Renal pelvis (tissue), 4 donors: ENCODE results near the gene CHAF1B. TPM values are rescaled to one million over a fixed set of nuclear protein-coding genes. Genes with fewer than 3 reads are reported as not detected.
"Not testable (repeated sequence)": the region's sequence is repeated elsewhere in the genome, so short reads cannot be mapped to it uniquely, and the experiment has no call there.

Source experiments
- DNase-seq: peaks from one replicate; pipeline ENCODE4 v3.0.0-alpha.2; 2013
- polyA plus RNA-seq, 3 donors: library from polyadenylated mRNA; unstranded; fragments of 120-200 nt; gene quantifications; one replicate each; pipeline ENCODE4 v1.2.1, GENCODE V29; 2013; ENCODE audit not compliant: insufficient read length in 3 of 3

Gene CHAF1B
- polyA plus RNA-seq, 3 donors, result 8.9 to 9.8 (median 9.0) TPM

- not testable (repeated sequence) for DNase-seq
Observed at GRCh38 chr21:36382722-36383121, 2.5 kb upstream of the CHAF1B start.

- no peak for DNase-seq
Observed at GRCh38 chr21:36384885-36385232, 333 bp upstream of the CHAF1B start.

GRCh38 chr21:36386031-36386642 is 945 bp downstream of the CHAF1B start:
- no peak for DNase-seq

- DNase-seq, result no peak
Observed at GRCh38 chr21:36388096-36388495, 2.9 kb downstream of the CHAF1B start.

GRCh38 chr21:36388835-36389234 is 3.6 kb downstream of the CHAF1B start:
- DNase-seq, result no peak

GRCh38 chr21:36391649-36392048 is 6.5 kb downstream of the CHAF1B start:
- DNase-seq, result not testable (repeated sequence)

- no peak for DNase-seq
Observed at GRCh38 chr21:36395353-36396111, 10.3 kb downstream of the CHAF1B start.

- DNase-seq, result no peak
Observed at GRCh38 chr21:36396325-36396724, 11.1 kb downstream of the CHAF1B start.

GRCh38 chr21:36396971-36397370 is 11.8 kb downstream of the CHAF1B start:
- no peak for DNase-seq

GRCh38 chr21:36397606-36398005 is 12.4 kb downstream of the CHAF1B start:
- no peak for DNase-seq

- not testable (repeated sequence) for DNase-seq
Observed at GRCh38 chr21:36399736-36400135, 14.5 kb downstream of the CHAF1B start.

- no peak for DNase-seq
Observed at GRCh38 chr21:36400719-36401118, 15.5 kb downstream of the CHAF1B start.

- DNase-seq, result no peak
Observed at GRCh38 chr21:36402339-36402738, 17.1 kb downstream of the CHAF1B start.

- DNase-seq, result no peak
Observed at GRCh38 chr21:36403713-36404112, 18.5 kb downstream of the CHAF1B start.

GRCh38 chr21:36408568-36408967 is 23.4 kb downstream of the CHAF1B start:
- no peak for DNase-seq

GRCh38 chr21:36411301-36411700 is 26.1 kb downstream of the CHAF1B start:
- DNase-seq, result no peak

- no peak for DNase-seq
Observed at GRCh38 chr21:36412916-36413315, 27.7 kb downstream of the CHAF1B start.

GRCh38 chr21:36415375-36415774 is 30.2 kb downstream of the CHAF1B start:
- no peak for DNase-seq

- no peak for DNase-seq
Observed at GRCh38 chr21:36419241-36419640, 34.0 kb downstream of the CHAF1B start.

- DNase-seq, result peak; percentile 90
Observed at GRCh38 chr21:36419996-36420395, 34.8 kb downstream of the CHAF1B start.

GRCh38 chr21:36420571-36421339 is 35.6 kb downstream of the CHAF1B start:
- DNase-seq, result no peak

- peak; percentile 26 for DNase-seq
Observed at GRCh38 chr21:36422279-36423098, 37.3 kb downstream of the CHAF1B start.
